HepG2 (cell line): ENCODE data around the gene DND1. TPM values are rescaled to one million over a fixed set of nuclear protein-coding genes. Genes with fewer than 3 reads are reported as not detected.

Source experiments
- ATF5 ChIP-seq: sonication (generic); formaldehyde crosslinking; IDR thresholded peaks from 2 replicates; pipeline ENCODE4 v1.4.0; 2020; ENCODE audit warnings: mild to moderate bottlenecking, low read depth, missing genetic modification reagents
- E2F5 ChIP-seq: sonication (generic); formaldehyde crosslinking; conservative IDR thresholded peaks from 2 replicates; pipeline ENCODE4 v1.4.0; 2020; ENCODE audit warnings: missing genetic modification reagents
- KDM3A ChIP-seq: IDR thresholded peaks from 2 replicates; pipeline ENCODE4 v1.6.1; 2018; ENCODE audit warnings: low read depth, missing compliant biosample characterization
- PAXIP1 ChIP-seq: sonication (generic); formaldehyde crosslinking; conservative IDR thresholded peaks from 2 replicates; pipeline ENCODE4 v1.4.0; 2020; ENCODE audit warnings: mild to moderate bottlenecking, missing genetic modification reagents, moderate library complexity
- SOX6 ChIP-seq, 2 experiments: fragments of 450-650 bp in 1 of 2; sonication (generic) in 1 of 2; formaldehyde crosslinking in 1 of 2; IDR thresholded peaks; 2 replicates each; pipeline versions ENCODE4 v1.4.0 to v1.6.1; 2017 to 2020; ENCODE audit warnings: antibody characterized with exemption in 1 of 2, mild to moderate bottlenecking in 1 of 2, missing genetic modification reagents in 1 of 2
- TBX2 ChIP-seq: sonication (generic); formaldehyde crosslinking; IDR thresholded peaks from 2 replicates; pipeline ENCODE4 v1.5.0; 2020; ENCODE audit warnings: missing genetic modification reagents, mild to moderate bottlenecking, borderline replicate concordance
- ZBTB7A ChIP-seq: sonication (generic); formaldehyde crosslinking; IDR thresholded peaks from 2 replicates; pipeline ENCODE4 v1.8.0; 2022; ENCODE audit warnings: mild to moderate bottlenecking, missing genetic modification reagents
- ZEB1 ChIP-seq: IDR thresholded peaks from 2 replicates; pipeline ENCODE4 v1.6.1; 2012; ENCODE audit warnings: mild to moderate bottlenecking, low read depth, inconsistent platforms; ENCODE audit not compliant: insufficient replicate concordance
- ZFYVE20 ChIP-seq: sonication (generic); formaldehyde crosslinking; IDR thresholded peaks from 2 replicates; pipeline ENCODE4 v1.8.0; 2023; ENCODE audit warnings: low read depth, mild to moderate bottlenecking, moderate library complexity, missing genetic modification reagents, borderline replicate concordance
- ZNF3 ChIP-seq: IDR thresholded peaks from 2 replicates; pipeline ENCODE4 v1.7.0; 2017; ENCODE audit warnings: inconsistent platforms
- ZNF383 ChIP-seq: sonication (generic); formaldehyde crosslinking; IDR thresholded peaks from 2 replicates; pipeline ENCODE4 v1.4.0; 2020; ENCODE audit warnings: missing genetic modification reagents, mild to moderate bottlenecking, borderline replicate concordance
- ZNF609 ChIP-seq: sonication (generic); formaldehyde crosslinking; IDR thresholded peaks from 2 replicates; pipeline ENCODE4 v1.4.0; 2020; ENCODE audit warnings: mild to moderate bottlenecking, missing genetic modification reagents, borderline replicate concordance
- ZNF883 ChIP-seq: sonication (generic); formaldehyde crosslinking; IDR thresholded peaks from 2 replicates; pipeline ENCODE4 v1.5.1; 2020; ENCODE audit warnings: mild to moderate bottlenecking, missing genetic modification reagents; ENCODE audit errors: not compliant biosample characterization
- polyA plus RNA-seq, 8 experiments: library from polyadenylated mRNA; depleted of rRNA in 3 of 8; stranded (reverse) in 7 of 8; unstranded in 1 of 8; fragments of >200 nt; fragmentation: Illumina TruSeq in 4 of 8; extraction: Trizol in 4 of 8; gene quantifications; 2 replicates each; pipeline versions ENCODE4 v1.2.1 to v1.2.3, GENCODE V29; 2011 to 2016; ENCODE audit warnings: low read depth in 4 of 8, missing spikeins in 1 of 8, mixed read lengths in 1 of 8; ENCODE audit not compliant: insufficient read depth in 1 of 8
- total RNA-seq, 5 experiments: library from RNA; depleted of rRNA; stranded (reverse); fragments of >200 nt; fragmentation: Illumina TruSeq; extraction: Trizol; gene quantifications; 2 replicates each; pipeline ENCODE4 v1.2.3, GENCODE V29; 2016; ENCODE audit warnings: low read depth in 1 of 5

Gene DND1
- total and polyA plus RNA-seq, 2 of the 13 experiments (the other 11 are each of a cell fraction or from before 2014, with no cell fraction given): 0.48 to 0.55 TPM

- TF ChIP-seq E2F5 (CRISPR knock-in tag) (no peak), ZNF3 (CRISPR knock-in tag) (no peak), TBX2 (peak; percentile 83), ZBTB7A (CRISPR knock-in tag) (no peak), ZFYVE20 (no peak), PAXIP1 (CRISPR knock-in tag) (peak; percentile 54), ZEB1 (peak; percentile 50), ZNF383 (CRISPR knock-in tag) (no peak), ZNF883 (no peak), KDM3A (CRISPR knock-in tag) (0 out of 2 replicates have a peak, but pooled peaks have one; percentile 26), SOX6 (IDR thresholded peaks at IDR 0.05) (no peak), SOX6 (CRISPR knock-in tag; IDR thresholded peaks at IDR 0.05) (peak; percentile 79), ZNF609 (CRISPR knock-in tag) (no peak; the same call in 1 of the 2 replicates), ATF5 (CRISPR knock-in tag) (no peak)
Observed at GRCh38 chr5:140690941-140691924, 17.9 kb upstream of the DND1 start, which contains the start of the genes HARS1 and HARS2 (continued).
